Breast epithelium (tissue), 4 donors: ENCODE results near the gene TLCD3A. TPM values are rescaled to one million over a fixed set of nuclear protein-coding genes. Genes with fewer than 3 reads are reported as not detected.
A peak's percentile ranks its signal among the peaks of the same experiment; 100 is the strongest.

Source experiments
- DNase-seq, 2 donors: peaks; one replicate each; pipeline ENCODE4 v3.0.0-alpha.2; 2019; ENCODE audit warnings: low spot score in 2 of 2
- H3K27ac ChIP-seq, 2 donors: fragments of 200-600 bp; sonication (generic) in 1 of 2; one replicate each; pipeline ENCODE4 v1.5.1; 2016 to 2019; ENCODE audit warnings: mild to moderate bottlenecking in 1 of 2
- H3K27me3 ChIP-seq, 2 donors: fragments of 200-600 bp; sonication (generic) in 1 of 2; one replicate each; pipeline versions ENCODE4 v1.5.1 to v1.6.0; 2017 to 2019; ENCODE audit warnings: control low read depth in 1 of 2, mild to moderate bottlenecking in 1 of 2
- H3K36me3 ChIP-seq: fragments of 200-600 bp; one replicate; pipeline ENCODE4 v1.5.1; 2019
- H3K4me1 ChIP-seq, 2 donors: fragments of 200-600 bp; sonication (generic); one replicate each; pipeline ENCODE4 v1.5.1; 2016 to 2019; ENCODE audit warnings: control low read depth in 1 of 2
- H3K4me3 ChIP-seq, 3 donors: fragments of 200-600 bp; sonication (generic); 1 replicate in 2 of 3; 2 replicates in 1 of 3; pipeline ENCODE4 v1.5.1; 2016 to 2019; ENCODE audit warnings: mild to moderate bottlenecking in 3 of 3, moderate library complexity in 2 of 3
- H3K9me3 ChIP-seq, 2 donors: fragments of 200-600 bp; sonication (generic) in 1 of 2; one replicate each; pipeline ENCODE4 v1.5.1; 2016 to 2019; ENCODE audit warnings: control low read depth in 1 of 2
- CTCF ChIP-seq, 3 donors: fragments of 450-650 bp; IDR thresholded peaks; one replicate each; pipeline ENCODE4 v1.5.1; 2016 to 2017; ENCODE audit warnings: antibody characterized with exemption in 3 of 3, mild to moderate bottlenecking in 3 of 3, moderate library complexity in 3 of 3
- POLR2A ChIP-seq: fragments of 450-650 bp; IDR thresholded peaks from one replicate; pipeline ENCODE4 v1.6.1; 2016; ENCODE audit warnings: antibody characterized with exemption, mild to moderate bottlenecking, moderate library complexity
- POLR2AphosphoS5 ChIP-seq, 3 donors: sonication (generic); formaldehyde crosslinking; IDR thresholded peaks; one replicate each; pipeline ENCODE4 v1.6.1; 2017; ENCODE audit warnings: antibody characterized with exemption in 3 of 3
- intact Hi-C: fragments of 100-400 bp; cut with DNase I; formaldehyde crosslinking; loops from one replicate; pipeline ENCODE4 v1.15.1; 2023; ENCODE audit warnings: low total_unique reads
- total RNA-seq, 3 donors: library from RNA; depleted of rRNA; stranded (reverse); fragments of >200 nt; gene quantifications; one replicate each; pipeline ENCODE4 v1.1.0, GENCODE V29; 2016

Gene TLCD3A
- total RNA-seq, 3 donors from 2014 or later, result 5.0 to 5.9 (median 5.6) TPM

- no peak for DNase-seq
- Histone ChIP-seq H3K27ac (no peak overlapping the region), H3K27me3 (no peaks in the 10 kb centered on the region), H3K9me3 (no peaks in the 10 kb centered on the region), H3K4me3 (no peak overlapping the region), H3K36me3 (no peaks in the 10 kb centered on the region), H3K4me1 (no peaks in the 10 kb centered on the region)
- intact Hi-C loops, result no loop called here
- TF ChIP-seq POLR2AphosphoS5 (IDR thresholded peaks at IDR 0.05) (no peak), CTCF (IDR thresholded peaks at IDR 0.05) (peak; percentile 58 to 82 (median 79))
Measured at GRCh38 chr17:700504-701094, 31.8 kb upstream of the TLCD3A start.

GRCh38 chr17:703081-703875, 29.1 kb upstream of the TLCD3A start:
- H3K9me3 ChIP-seq, result no peaks in the 10 kb centered on the region
- no peak for DNase-seq
- H3K36me3 ChIP-seq, result no peaks in the 10 kb centered on the region
- H3K4me1 ChIP-seq, result no peaks in the 10 kb centered on the region
- no peak overlapping the region for H3K27ac ChIP-seq
- intact Hi-C loops, result no loop called here
- H3K27me3 ChIP-seq, result no peaks in the 10 kb centered on the region
- TF ChIP-seq POLR2A (no peak), CTCF (IDR thresholded peaks at IDR 0.05) (no peak), POLR2AphosphoS5 (IDR thresholded peaks at IDR 0.05) (no peak)
- no peak overlapping the region for H3K4me3 ChIP-seq

GRCh38 chr17:704111-704864, 28.1 kb upstream of the TLCD3A start:
- no peak for TF ChIP-seq POLR2A
- TF ChIP-seq CTCF (IDR thresholded peaks at IDR 0.05), result no peak
- TF ChIP-seq POLR2AphosphoS5 (IDR thresholded peaks at IDR 0.05), result no peak
- no peak overlapping the region for H3K4me3 ChIP-seq
- H3K27me3 ChIP-seq, result no peaks in the 10 kb centered on the region
- DNase-seq, result no peak
- no peak overlapping the region for H3K27ac ChIP-seq
- intact Hi-C loops, result no loop called here
- no peaks in the 10 kb centered on the region for H3K4me1 ChIP-seq
- H3K36me3 ChIP-seq, result no peaks in the 10 kb centered on the region
- no peaks in the 10 kb centered on the region for H3K9me3 ChIP-seq

- Histone ChIP-seq H3K36me3 (no peaks in the 10 kb centered on the region), H3K4me1 (no peaks in the 10 kb centered on the region), H3K27ac (no peak overlapping the region), H3K9me3 (no peaks in the 10 kb centered on the region), H3K27me3 (no peaks in the 10 kb centered on the region), H3K4me3 (no peak overlapping the region)
- TF ChIP-seq POLR2AphosphoS5 (IDR thresholded peaks at IDR 0.05) (no peak), CTCF (IDR thresholded peaks at IDR 0.05) (no peak), POLR2A (no peak)
- intact Hi-C loops, result no loop called here
- DNase-seq, result no peak
Measured at GRCh38 chr17:705011-705410, 27.4 kb upstream of the TLCD3A start.

GRCh38 chr17:705863-706262, 26.5 kb upstream of the TLCD3A start:
- no peak for DNase-seq
- no peaks in the 10 kb centered on the region for H3K4me1 ChIP-seq
- H3K36me3 ChIP-seq, result no peaks in the 10 kb centered on the region
- intact Hi-C loops, result no loop called here
- no peak overlapping the region for H3K4me3 ChIP-seq
- no peaks in the 10 kb centered on the region for H3K27me3 ChIP-seq
- no peaks in the 10 kb centered on the region for H3K9me3 ChIP-seq
- no peak overlapping the region for H3K27ac ChIP-seq
- TF ChIP-seq POLR2AphosphoS5 (IDR thresholded peaks at IDR 0.05) (no peak), POLR2A (no peak), CTCF (IDR thresholded peaks at IDR 0.05) (no peak)
